ENCODE measurements around the gene ATP10A. TPM values are rescaled to one million over a fixed set of nuclear protein-coding genes. Genes with fewer than 3 reads are reported as not detected.

The ATP10A gene
- total RNA-seq, 1 donor from 2014 or later = 0.26 TPM

DNA sequence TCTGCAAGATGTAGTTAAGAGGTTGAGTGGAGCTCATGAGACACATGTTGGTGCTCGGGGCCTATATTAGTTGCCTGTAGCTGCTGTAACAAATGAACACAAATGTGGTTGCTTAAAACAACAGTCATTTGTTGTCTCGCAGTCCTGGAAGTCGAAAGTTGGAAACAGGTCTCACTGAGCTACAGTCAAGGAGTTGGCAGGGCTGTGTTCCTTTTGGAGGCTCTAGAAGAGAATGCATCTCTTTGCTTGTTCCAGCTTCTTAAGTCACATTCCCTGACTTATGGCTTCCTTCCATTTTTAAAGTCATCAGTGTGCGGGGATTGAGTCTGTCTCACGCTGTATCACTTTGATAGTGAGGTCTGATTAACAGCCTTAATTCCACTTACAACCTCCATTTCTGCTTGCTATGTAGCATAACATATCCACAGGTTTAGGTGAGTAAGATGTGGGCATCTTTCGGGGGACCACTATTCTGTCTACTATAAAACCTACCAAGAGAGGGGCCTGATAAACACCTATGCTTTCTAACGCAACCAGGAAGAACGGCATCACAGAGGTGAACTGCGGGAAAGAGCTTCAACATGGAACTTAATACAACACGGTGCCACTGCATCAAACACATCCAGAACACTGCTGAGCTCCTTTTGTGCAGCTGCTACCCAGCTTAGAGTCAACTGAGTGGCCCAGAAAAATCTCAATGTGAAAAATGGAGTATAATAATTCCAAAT, 119.4 kb downstream of the ATP10A start:
- DNase-seq (ENCODE audit: low read depth) (no peak), FAIRE-seq (no peak)
- H3K27me3 ChIP-seq (ENCODE audit: control insufficient read depth, insufficient read depth, low read length) = no peaks in the 10 kb centered on the region
- no peaks in the 10 kb centered on the region for H3K36me3 ChIP-seq (ENCODE audit: control insufficient read depth, insufficient read depth, low read length)
- no peak overlapping the region for H3K4me3 ChIP-seq (ENCODE audit: low read depth, low read length)
- TF ChIP-seq, protein P1, sequence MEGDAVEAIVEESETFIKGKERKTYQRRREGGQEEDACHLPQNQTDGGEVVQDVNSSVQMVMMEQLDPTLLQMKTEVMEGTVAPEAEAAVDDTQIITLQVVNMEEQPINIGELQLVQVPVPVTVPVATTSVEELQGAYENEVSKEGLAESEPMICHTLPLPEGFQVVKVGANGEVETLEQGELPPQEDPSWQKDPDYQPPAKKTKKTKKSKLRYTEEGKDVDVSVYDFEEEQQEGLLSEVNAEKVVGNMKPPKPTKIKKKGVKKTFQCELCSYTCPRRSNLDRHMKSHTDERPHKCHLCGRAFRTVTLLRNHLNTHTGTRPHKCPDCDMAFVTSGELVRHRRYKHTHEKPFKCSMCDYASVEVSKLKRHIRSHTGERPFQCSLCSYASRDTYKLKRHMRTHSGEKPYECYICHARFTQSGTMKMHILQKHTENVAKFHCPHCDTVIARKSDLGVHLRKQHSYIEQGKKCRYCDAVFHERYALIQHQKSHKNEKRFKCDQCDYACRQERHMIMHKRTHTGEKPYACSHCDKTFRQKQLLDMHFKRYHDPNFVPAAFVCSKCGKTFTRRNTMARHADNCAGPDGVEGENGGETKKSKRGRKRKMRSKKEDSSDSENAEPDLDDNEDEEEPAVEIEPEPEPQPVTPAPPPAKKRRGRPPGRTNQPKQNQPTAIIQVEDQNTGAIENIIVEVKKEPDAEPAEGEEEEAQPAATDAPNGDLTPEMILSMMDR (IDR thresholded peaks at IDR 0.05; ENCODE audit: insufficient read depth, low read length, severe bottlenecking) = no peak

DNA sequence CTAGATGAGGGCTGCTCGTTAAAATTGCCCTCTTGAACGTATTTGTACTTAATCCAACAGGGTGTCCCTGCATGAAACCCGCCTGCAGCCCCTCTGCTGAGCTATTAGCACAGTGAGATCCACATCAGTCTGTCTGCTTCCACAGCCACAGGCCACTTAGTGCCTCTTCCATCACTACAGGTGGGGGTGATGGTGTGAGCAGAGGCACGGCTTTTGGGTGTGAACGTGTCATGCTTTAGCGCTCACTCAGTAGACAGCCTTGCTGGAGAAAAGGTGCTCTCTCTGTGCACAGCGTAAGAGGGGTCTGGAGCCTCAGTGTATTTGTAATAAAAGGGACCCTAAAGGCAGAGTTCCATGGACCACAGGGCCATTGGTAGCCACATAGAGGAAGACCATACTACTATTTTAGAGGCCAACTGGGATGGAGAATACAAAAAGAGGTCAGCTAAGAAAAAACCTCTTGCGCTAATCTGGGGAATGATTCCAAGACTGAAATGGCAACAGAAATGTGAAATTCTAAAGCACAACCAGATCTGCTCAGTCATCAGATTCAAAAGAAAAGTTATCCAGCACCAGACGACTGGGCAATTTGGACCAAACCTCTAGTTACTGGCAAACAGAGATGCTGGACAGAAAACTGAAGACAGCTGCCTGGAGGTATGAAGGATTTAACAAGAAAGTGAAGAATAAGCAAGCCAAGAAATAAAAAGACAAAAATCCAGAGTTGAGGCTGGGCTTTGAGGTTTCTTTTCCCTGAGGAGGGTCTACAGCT, 120.2 kb downstream of the ATP10A start:
- FAIRE-seq (no peak), DNase-seq (ENCODE audit: low read depth) (no peak)
- Histone ChIP-seq H3K27me3 (ENCODE audit: control insufficient read depth, insufficient read depth, low read length) (no peaks in the 10 kb centered on the region), H3K4me3 (ENCODE audit: low read depth, low read length) (no peak overlapping the region), H3K36me3 (ENCODE audit: control insufficient read depth, insufficient read depth, low read length) (no peaks in the 10 kb centered on the region)
- TF ChIP-seq, protein P1 (IDR thresholded peaks at IDR 0.05; ENCODE audit: insufficient read depth, low read length, severe bottlenecking) = no peak

DNA sequence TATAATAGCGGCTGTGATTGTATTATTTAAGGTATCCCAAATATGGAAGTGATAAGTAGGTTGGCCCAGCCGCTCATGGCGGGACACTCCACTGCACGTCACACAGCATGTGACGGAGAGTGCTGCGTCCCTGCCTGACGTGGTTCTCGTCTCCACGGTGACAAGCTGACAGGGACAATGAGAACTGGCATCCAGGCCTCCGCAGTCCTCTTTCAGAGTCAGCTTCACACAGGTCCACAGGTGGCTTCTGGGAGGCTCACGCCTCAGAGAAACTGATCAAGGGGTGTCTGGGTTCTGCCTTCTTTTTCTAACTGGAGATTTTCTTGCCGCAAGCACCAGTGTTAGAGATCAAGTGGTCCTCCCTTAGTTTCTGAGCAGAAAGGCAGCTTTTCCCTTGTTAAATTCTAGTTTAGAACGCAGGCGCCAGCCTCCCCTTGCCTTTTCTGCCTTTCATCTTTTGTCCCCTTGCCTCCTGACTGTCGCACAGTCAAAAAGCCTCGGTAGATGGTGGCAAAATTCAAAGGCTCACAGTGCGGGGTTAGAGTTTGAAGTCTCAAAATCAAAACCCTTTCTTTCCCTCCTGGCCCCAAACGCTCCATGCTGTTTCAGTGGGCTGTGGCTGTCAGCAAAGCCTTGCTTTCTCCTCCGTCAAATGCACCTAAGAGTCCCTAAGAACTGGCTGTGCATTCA, 120.9 kb downstream of the ATP10A start:
- no peak for FAIRE-seq
- Histone ChIP-seq H3K36me3 (ENCODE audit: control insufficient read depth, insufficient read depth, low read length) (no peaks in the 10 kb centered on the region), H3K27me3 (ENCODE audit: control insufficient read depth, insufficient read depth, low read length) (no peaks in the 10 kb centered on the region), H3K4me3 (ENCODE audit: low read depth, low read length) (no peak overlapping the region)
- TF ChIP-seq, protein P1 (IDR thresholded peaks at IDR 0.05; ENCODE audit: insufficient read depth, low read length, severe bottlenecking) = no peak
- no peak for DNase-seq (ENCODE audit: low read depth)

DNA sequence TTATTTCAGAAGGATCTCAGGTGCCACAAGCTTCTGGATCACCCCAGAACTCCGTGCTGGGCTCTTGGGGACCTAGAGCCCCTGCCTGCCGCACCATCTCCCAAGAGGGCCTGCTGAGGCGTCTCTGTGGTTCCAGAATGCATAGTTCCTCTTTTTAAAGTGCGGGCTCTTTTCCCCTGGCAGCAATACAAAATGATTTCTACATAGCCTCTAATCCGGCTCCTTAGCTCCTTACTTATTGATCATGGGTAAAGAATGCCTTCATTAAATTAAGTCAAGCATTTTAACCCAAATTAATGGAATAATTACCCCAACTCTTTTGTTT, 121.9 kb downstream of the ATP10A start:
- H3K36me3 ChIP-seq (ENCODE audit: control insufficient read depth, insufficient read depth, low read length) = no peaks in the 10 kb centered on the region
- TF ChIP-seq, protein P1 (IDR thresholded peaks at IDR 0.05; ENCODE audit: insufficient read depth, low read length, severe bottlenecking) = no peak
- FAIRE-seq = no peak
- H3K27me3 ChIP-seq (ENCODE audit: control insufficient read depth, insufficient read depth, low read length) = no peaks in the 10 kb centered on the region
- no peak overlapping the region for H3K4me3 ChIP-seq (ENCODE audit: low read depth, low read length)
- no peak for DNase-seq (ENCODE audit: low read depth)

DNA sequence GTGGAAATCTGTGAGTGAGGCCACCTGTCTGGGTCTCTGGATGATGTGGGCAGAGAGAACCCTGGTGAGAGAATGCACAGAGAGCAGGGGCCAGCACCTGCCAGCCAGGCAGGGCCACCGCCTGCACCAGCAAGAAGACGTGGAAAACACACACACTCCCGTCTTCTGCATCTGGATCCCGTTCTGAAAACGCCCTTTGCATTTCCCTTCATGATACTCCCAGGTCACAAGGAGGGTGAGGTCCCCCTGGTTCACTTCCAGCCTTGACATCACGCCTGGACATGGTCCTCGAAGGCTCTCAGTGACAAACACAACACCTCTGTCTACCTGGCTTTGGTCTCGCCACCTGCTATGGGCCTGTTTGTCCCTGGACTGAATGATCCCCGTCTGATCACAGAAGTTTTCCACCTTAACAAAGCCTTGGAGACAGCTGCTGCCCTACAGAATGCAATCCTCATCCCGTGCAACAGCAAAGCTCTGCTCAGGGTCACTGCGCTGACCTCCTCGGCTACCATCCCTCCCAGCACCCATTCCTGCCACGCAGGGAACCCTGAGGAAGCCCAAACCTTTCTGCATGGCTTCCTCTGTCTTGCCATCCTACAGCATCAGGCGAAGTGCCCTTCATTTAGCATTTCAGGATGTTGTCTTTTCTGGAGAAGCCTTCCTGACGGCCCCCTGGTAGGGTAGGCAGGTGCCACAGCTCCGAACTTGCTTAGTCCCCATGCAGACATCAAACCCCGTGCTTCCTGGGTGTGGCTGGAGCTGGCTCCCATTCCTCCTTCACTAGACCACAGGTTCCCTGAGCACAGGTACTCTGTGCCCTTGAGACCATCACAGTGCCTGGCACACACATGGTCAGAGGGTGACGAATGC, 122.5 kb downstream of the ATP10A start:
- Histone ChIP-seq H3K36me3 (ENCODE audit: control insufficient read depth, insufficient read depth, low read length) (no peaks in the 10 kb centered on the region), H3K4me3 (ENCODE audit: low read depth, low read length) (no peak overlapping the region), H3K27me3 (ENCODE audit: control insufficient read depth, insufficient read depth, low read length) (no peaks in the 10 kb centered on the region)
- no peak for DNase-seq (ENCODE audit: low read depth)
- no peak for FAIRE-seq
- TF ChIP-seq, protein P1 (IDR thresholded peaks at IDR 0.05; ENCODE audit: insufficient read depth, low read length, severe bottlenecking) = no peak

All from bronchial epithelial cell (primary cell).